Left lung (tissue), 10 donors: ENCODE results near the gene MYH9. TPM values are rescaled to one million over a fixed set of nuclear protein-coding genes. Genes with fewer than 3 reads are reported as not detected.
A peak's percentile ranks its signal among the peaks of the same experiment; 100 is the strongest.

Experiments
- ATAC-seq: fragments of 200-7000 bp; cut with Tn5 transposase; one replicate; pipeline ENCODE4 v1.9.1; 2020; ENCODE audit warnings: moderate library complexity
- DNase-seq, 4 donors: peaks; one replicate each; pipeline ENCODE4 v3.0.0-alpha.2; 2013 to 2020
- H3K27ac ChIP-seq, 2 donors: fragments of 200-600 bp; sonication (generic) in 1 of 2; one replicate each; pipeline versions ENCODE4 v1.5.0 to v1.8.0; 2020 to 2021
- H3K27me3 ChIP-seq, 2 donors: fragments of 200-600 bp; sonication (generic) in 1 of 2; one replicate each; pipeline versions ENCODE4 v1.5.0 to v1.8.0; 2020 to 2021
- H3K36me3 ChIP-seq, 2 donors: fragments of 200-600 bp; sonication (generic) in 1 of 2; one replicate each; pipeline versions ENCODE4 v1.5.0 to v1.8.0; 2020 to 2021
- H3K4me1 ChIP-seq, 2 donors: fragments of 200-600 bp; one replicate each; pipeline ENCODE4 v1.8.0; 2021
- H3K4me3 ChIP-seq, 2 donors: fragments of 200-600 bp; sonication (generic) in 1 of 2; one replicate each; pipeline versions ENCODE4 v1.5.0 to v1.8.0; 2020 to 2021; ENCODE audit warnings: mild to moderate bottlenecking in 1 of 2
- H3K9me3 ChIP-seq, 2 donors: fragments of 200-600 bp; sonication (generic) in 1 of 2; one replicate each; pipeline versions ENCODE4 v1.5.0 to v1.8.0; 2020 to 2021
- intact Hi-C, 2 donors: fragments of 100-400 bp; cut with DNase I; formaldehyde crosslinking; loops; one replicate each; pipeline versions ENCODE4 v1.11.2 to v1.14.2; 2022
- polyA plus RNA-seq, 6 donors: library from polyadenylated mRNA; unstranded; fragments of 120-200 nt; gene quantifications; one replicate each; pipeline ENCODE4 v1.2.1, GENCODE V29; 2013; ENCODE audit not compliant: insufficient read length in 6 of 6
- total RNA-seq, 2 donors: library from RNA; stranded (reverse); fragmentation: NEBNext Ultra II Directional; extraction: Animal tissue kit (Norgen Biotek cat#: 25700); gene quantifications; one replicate each; pipeline ENCODE4 v1.2.1, GENCODE V29; 2021
- TF ChIP-seq, protein P1 (sequence below), 2 donors: fragments of 200-600 bp; sonication (generic) in 1 of 2; IDR thresholded peaks; one replicate each; pipeline versions ENCODE4 v1.5.0 to v1.8.0; 2021; ENCODE audit warnings: antibody characterized with exemption in 2 of 2
- donor health status: DM: no; HTN: yes; CAD: no.
- donor health status: DM: no; HTN: no; CAD: no.

Gene MYH9
- total and polyA plus RNA-seq, 8 donors: 225 to 761 (median 270) TPM

DNA sequence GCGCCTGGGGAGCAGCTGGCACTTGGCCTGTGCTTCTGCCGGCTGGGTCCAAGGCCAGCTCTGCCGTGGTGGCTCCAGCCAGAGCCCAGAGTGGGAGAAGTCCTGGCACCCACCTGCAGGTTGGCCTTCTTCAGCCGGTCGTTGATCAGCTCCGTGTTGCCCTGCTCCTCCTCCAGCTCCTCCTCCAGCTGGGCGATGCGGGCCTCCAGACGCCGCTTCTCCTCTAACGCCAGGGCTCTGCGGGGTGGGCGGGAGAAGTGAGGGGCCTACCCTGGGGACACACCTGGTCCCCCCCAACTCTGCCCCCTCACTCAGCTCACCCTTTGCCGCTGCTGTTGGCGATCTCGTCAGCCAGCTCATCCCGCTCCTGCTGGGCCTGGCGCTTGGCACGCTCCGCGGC, 102.2 kb downstream of the MYH9 start:
- intact Hi-C loops: no loop called here
- ATAC-seq: no peak
- peak in 1 of 4 donors; percentile 70 for DNase-seq
- Histone ChIP-seq H3K9me3 (no peaks in the 10 kb centered on the region), H3K36me3 (peaks cover 6 to 100% of the 10 kb centered on the region in 2 donors), H3K27ac (no peak overlapping the region), H3K4me1 (peaks cover 0 to 4% of the 10 kb centered on the region in 2 donors), H3K27me3 (no peaks in the 10 kb centered on the region), H3K4me3 (no peak overlapping the region)
- TF ChIP-seq, protein P1, sequence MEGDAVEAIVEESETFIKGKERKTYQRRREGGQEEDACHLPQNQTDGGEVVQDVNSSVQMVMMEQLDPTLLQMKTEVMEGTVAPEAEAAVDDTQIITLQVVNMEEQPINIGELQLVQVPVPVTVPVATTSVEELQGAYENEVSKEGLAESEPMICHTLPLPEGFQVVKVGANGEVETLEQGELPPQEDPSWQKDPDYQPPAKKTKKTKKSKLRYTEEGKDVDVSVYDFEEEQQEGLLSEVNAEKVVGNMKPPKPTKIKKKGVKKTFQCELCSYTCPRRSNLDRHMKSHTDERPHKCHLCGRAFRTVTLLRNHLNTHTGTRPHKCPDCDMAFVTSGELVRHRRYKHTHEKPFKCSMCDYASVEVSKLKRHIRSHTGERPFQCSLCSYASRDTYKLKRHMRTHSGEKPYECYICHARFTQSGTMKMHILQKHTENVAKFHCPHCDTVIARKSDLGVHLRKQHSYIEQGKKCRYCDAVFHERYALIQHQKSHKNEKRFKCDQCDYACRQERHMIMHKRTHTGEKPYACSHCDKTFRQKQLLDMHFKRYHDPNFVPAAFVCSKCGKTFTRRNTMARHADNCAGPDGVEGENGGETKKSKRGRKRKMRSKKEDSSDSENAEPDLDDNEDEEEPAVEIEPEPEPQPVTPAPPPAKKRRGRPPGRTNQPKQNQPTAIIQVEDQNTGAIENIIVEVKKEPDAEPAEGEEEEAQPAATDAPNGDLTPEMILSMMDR (IDR thresholded peaks at IDR 0.05): no peak

DNA sequence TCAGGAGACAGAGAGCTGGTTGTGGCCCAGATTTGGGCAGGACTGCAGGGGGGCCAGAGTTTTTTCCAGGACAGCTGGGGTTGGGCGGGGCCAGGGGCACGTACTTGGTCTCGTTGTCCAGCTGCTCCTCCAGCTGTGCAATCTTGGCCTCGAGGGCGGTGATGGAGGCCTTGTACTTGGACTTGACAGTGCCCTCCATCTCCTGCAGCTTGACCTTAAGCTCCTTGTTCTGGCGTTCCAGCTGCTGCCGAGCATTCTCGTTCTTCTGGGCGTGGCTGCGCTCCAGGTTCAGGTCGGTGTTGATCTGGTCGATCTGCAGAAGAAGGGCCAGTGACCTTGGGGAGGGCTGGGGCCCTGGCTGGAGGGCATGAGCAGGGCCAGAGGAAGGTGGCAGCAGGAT, 102.8 kb downstream of the MYH9 start:
- H3K27ac ChIP-seq: no peak overlapping the region
- H3K27me3 ChIP-seq: no peaks in the 10 kb centered on the region
- TF ChIP-seq, protein P1 (IDR thresholded peaks at IDR 0.05): no peak
- ATAC-seq: no peak
- H3K36me3 ChIP-seq: peaks cover 6 to 100% of the 10 kb centered on the region in 2 donors
- intact Hi-C loops: no loop called here
- H3K9me3 ChIP-seq: no peaks in the 10 kb centered on the region
- DNase-seq: peak in 1 of 4 donors; percentile 40
- peaks cover 0 to 4% of the 10 kb centered on the region in 2 donors for H3K4me1 ChIP-seq
- no peak overlapping the region for H3K4me3 ChIP-seq

DNA sequence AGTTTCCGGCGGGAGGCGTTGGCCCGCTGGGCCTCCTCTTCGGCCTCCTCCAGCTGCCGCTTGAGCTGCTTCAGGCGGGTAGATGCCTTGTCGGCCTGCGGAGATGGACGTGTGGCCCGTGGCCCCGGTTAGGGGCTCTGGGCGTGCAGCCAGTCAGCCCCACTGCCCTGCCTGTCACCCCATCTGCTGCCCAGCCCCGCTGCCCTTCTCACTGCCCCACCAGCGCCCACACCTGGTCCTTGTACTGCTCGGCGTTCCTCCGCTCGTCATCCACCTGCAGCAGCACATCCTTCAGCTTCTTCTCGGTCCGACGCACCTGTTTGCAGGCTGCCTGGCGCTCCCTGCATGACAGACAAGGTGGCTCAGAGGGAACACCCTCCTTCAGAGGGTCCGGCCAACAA, 103.6 kb downstream of the MYH9 start:
- intact Hi-C loops: no loop called here
- peak in 1 of 4 donors; percentile 82 for DNase-seq
- Histone ChIP-seq H3K9me3 (no peaks in the 10 kb centered on the region), H3K4me1 (peaks cover 0 to 9% of the 10 kb centered on the region in 2 donors), H3K27me3 (no peaks in the 10 kb centered on the region), H3K4me3 (no peak overlapping the region), H3K36me3 (peaks cover 6 to 97% of the 10 kb centered on the region in 2 donors), H3K27ac (no peak overlapping the region)
- no peak for ATAC-seq
- TF ChIP-seq, protein P1 (IDR thresholded peaks at IDR 0.05): no peak

DNA sequence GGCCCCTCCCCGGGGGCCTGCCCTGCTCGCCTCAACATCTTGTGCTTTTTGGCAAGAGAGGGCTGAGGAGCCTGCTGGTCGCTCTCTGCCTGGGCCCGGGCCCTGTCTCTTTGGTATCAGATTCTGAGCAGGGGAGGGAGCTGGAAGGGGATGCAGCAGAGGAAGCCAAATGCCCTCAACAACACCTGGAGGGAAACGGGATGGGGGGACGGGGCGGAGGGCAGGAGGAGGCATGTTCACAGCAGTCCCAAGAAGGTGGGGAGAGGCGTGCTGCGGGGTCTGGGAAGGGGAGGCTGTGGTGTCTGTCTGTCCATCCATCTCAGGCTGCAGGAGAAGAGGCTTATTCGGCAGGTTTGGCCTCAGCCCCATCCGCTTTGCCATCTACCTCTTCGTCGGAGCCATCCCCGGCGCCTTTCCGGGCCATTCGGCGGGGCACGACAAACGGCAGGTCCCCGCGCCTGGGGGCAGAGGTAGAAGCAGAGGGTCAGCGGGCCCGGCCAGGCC, 105.4 kb downstream of the MYH9 start:
- intact Hi-C loops: no loop called here
- H3K36me3 ChIP-seq: peaks cover 6 to 79% of the 10 kb centered on the region in 2 donors

DNA sequence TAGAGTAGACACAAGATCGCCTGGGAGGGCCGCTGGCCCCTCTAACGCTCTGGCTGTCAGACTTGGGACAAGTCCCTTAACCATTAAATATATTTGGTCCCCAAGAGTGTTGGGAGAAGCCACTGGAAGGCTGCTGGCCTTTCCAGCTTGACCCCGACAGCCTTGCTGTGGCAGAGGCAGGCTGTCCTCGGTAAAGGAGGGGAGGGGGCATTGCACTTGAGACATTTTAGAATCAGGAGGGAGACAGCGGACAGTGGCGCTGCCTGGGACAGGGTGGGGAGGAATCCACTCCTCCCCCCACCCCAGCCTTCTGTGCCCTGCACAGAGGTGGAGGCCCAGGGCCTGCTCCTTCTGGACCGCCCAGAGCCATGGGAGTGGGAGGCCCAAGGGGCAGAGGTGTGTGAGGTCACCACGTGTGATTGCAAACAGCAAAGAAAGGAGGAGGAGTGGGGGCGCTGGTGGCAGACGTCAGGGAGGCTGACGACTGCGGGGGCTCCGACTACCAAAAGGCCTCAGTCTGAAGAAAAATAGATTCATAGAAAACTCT, 105.9 kb downstream of the MYH9 start:
- peaks cover 6 to 17% of the 10 kb centered on the region in 2 donors for H3K4me1 ChIP-seq
- H3K27me3 ChIP-seq: no peaks in the 10 kb centered on the region
- TF ChIP-seq, protein P1 (IDR thresholded peaks at IDR 0.05): no peak
- no peak overlapping the region for H3K4me3 ChIP-seq
- H3K36me3 ChIP-seq: peaks cover 6 to 74% of the 10 kb centered on the region in 2 donors
- H3K27ac ChIP-seq: no peak overlapping the region
- ATAC-seq: no peak
- peak in 1 of 4 donors; percentile 54 for DNase-seq
- intact Hi-C loops: no loop called here
- no peaks in the 10 kb centered on the region for H3K9me3 ChIP-seq

More for the DNA sequence above, 105.4 kb downstream of the MYH9 start:
- H3K9me3 ChIP-seq: no peaks in the 10 kb centered on the region
- H3K27me3 ChIP-seq: no peaks in the 10 kb centered on the region
- H3K4me3 ChIP-seq: no peak overlapping the region
- peaks cover 5 to 17% of the 10 kb centered on the region in 2 donors for H3K4me1 ChIP-seq
- ATAC-seq (no peak), DNase-seq (peak in 1 of 4 donors; percentile 77)
- TF ChIP-seq, protein P1 (IDR thresholded peaks at IDR 0.05): no peak
- H3K27ac ChIP-seq: no peak overlapping the region
